K562 (cell line): Measurements from ENCODE around the gene SLC25A26.

Experiments used
- ARNT ChIP-seq, 2 experiments: fragments of 450-650 bp; IDR thresholded peaks; 2 replicates each; pipeline ENCODE4 v1.6.1; 2016; ENCODE audit warnings: mild to moderate bottlenecking in 1 of 2
- BHLHE40 ChIP-seq: IDR thresholded peaks from 2 replicates; pipeline ENCODE4 v1.6.1; 2011; ENCODE audit warnings: low read length, improper control_type of control experiment
- CTCF ChIP-seq, 3 experiments: IDR thresholded peaks in 2 of 3; conservative IDR thresholded peaks in 1 of 3; 2 replicates each; pipeline ENCODE4 v1.5.1; 2011 to 2012; ENCODE audit warnings: low read length in 3 of 3, mild to moderate bottlenecking in 3 of 3, control low read depth in 2 of 3, improper control_type of control experiment in 1 of 3, inconsistent platforms in 1 of 3, low read depth in 1 of 3, mixed read lengths in 1 of 3, moderate library complexity in 1 of 3; ENCODE audit not compliant: insufficient read depth in 2 of 3
- FOXM1 ChIP-seq, 2 experiments: fragments of 450-650 bp in 1 of 2; sonication (generic) in 1 of 2; formaldehyde crosslinking in 1 of 2; IDR thresholded peaks; 2 replicates each; pipeline versions ENCODE4 v1.6.1 to v1.9.0; 2017 to 2022; ENCODE audit warnings: low read depth in 2 of 2, mild to moderate bottlenecking in 2 of 2, missing genetic modification reagents in 1 of 2, moderate library complexity in 1 of 2
- ZNF121 ChIP-seq: sonication (generic); formaldehyde crosslinking; conservative IDR thresholded peaks from 2 replicates; pipeline ENCODE4 v1.8.0; 2022; ENCODE audit warnings: missing genetic modification reagents
- ZNF609 ChIP-seq: sonication (generic); formaldehyde crosslinking; IDR thresholded peaks from 2 replicates; pipeline ENCODE4 v1.8.1; 2023; ENCODE audit warnings: missing genetic modification reagents, mild to moderate bottlenecking, borderline replicate concordance

- TF ChIP-seq ZNF121 (CRISPR knock-in tag) = no peak
- no peak for TF ChIP-seq BHLHE40
- no peak for TF ChIP-seq CTCF (IDR thresholded peaks at IDR 0.05 in 2 of 3, conservative IDR thresholded peaks at IDR 0.05 in 1 of 3; ENCODE audit: insufficient read depth in 2 of 3, low read depth in 1 of 3, low read length in 3 of 3)
- TF ChIP-seq FOXM1 (IDR thresholded peaks at IDR 0.05; ENCODE audit: low read depth) = no peak
- TF ChIP-seq FOXM1 (CRISPR knock-in tag; IDR thresholded peaks at IDR 0.05; ENCODE audit: low read depth) = no peak
- TF ChIP-seq ZNF609 (CRISPR knock-in tag) = no peak
- TF ChIP-seq ARNT (IDR thresholded peaks at IDR 0.05) = no peak
Observed at GRCh38 chr3:66224220-66224619, 3.4 kb downstream of the SLC25A26 start.
